Peyer's patch (tissue), 4 donors: ENCODE measurements around the gene MYO1B. TPM values are rescaled to one million over a fixed set of nuclear protein-coding genes. Genes with fewer than 3 reads are reported as not detected.
A peak's percentile ranks its signal among the peaks of the same experiment; 100 is the strongest.

ENCODE experiments used
- DNase-seq, 3 donors: peaks; one replicate each; pipeline ENCODE4 v3.0.0-alpha.2; 2017 to 2019
- H3K27ac ChIP-seq, 4 donors: fragments of 200-600 bp; sonication (generic); one replicate each; pipeline ENCODE4 v1.5.1; 2016 to 2019
- H3K27me3 ChIP-seq, 2 donors: fragments of 200-600 bp; sonication (generic); one replicate each; pipeline ENCODE4 v1.5.1; 2019
- H3K36me3 ChIP-seq, 3 donors: fragments of 200-600 bp; sonication (generic); one replicate each; pipeline ENCODE4 v1.5.1; 2016 to 2019
- H3K4me1 ChIP-seq, 4 donors: fragments of 200-600 bp; sonication (generic); one replicate each; pipeline ENCODE4 v1.5.1; 2016 to 2019
- H3K4me3 ChIP-seq, 4 donors: fragments of 200-600 bp; sonication (generic); 1 replicate in 3 of 4; 2 replicates in 1 of 4; pipeline ENCODE4 v1.5.1; 2016 to 2019; ENCODE audit warnings: mild to moderate bottlenecking in 1 of 4
- H3K9me3 ChIP-seq, 4 donors: fragments of 200-600 bp; sonication (generic); one replicate each; pipeline ENCODE4 v1.5.1; 2016 to 2019; ENCODE audit warnings: mild to moderate bottlenecking in 1 of 4
- POLR2A ChIP-seq, 2 donors: fragments of 450-650 bp; IDR thresholded peaks; one replicate each; pipeline ENCODE4 v1.5.1; 2017; ENCODE audit warnings: antibody characterized with exemption in 2 of 2, mild to moderate bottlenecking in 2 of 2, moderate library complexity in 2 of 2
- total RNA-seq, 4 donors: library from RNA; depleted of rRNA; stranded (reverse); fragments of >200 nt; gene quantifications; one replicate each; pipeline ENCODE4 v1.1.0, GENCODE V29; 2016
- TF ChIP-seq, protein P1 (sequence below), 6 experiments: fragments of 450-650 bp in 4 of 6; fragments of 200-600 bp in 2 of 6; sonication (generic) in 1 of 6; IDR thresholded peaks; one replicate each; pipeline ENCODE4 v1.5.1; 2017 to 2019; ENCODE audit warnings: antibody characterized with exemption in 6 of 6, mild to moderate bottlenecking in 3 of 6, moderate library complexity in 1 of 6

MYO1B gene
- total RNA-seq, 4 donors from 2014 or later: 13.1 to 25.5 (median 19.4) TPM

DNA sequence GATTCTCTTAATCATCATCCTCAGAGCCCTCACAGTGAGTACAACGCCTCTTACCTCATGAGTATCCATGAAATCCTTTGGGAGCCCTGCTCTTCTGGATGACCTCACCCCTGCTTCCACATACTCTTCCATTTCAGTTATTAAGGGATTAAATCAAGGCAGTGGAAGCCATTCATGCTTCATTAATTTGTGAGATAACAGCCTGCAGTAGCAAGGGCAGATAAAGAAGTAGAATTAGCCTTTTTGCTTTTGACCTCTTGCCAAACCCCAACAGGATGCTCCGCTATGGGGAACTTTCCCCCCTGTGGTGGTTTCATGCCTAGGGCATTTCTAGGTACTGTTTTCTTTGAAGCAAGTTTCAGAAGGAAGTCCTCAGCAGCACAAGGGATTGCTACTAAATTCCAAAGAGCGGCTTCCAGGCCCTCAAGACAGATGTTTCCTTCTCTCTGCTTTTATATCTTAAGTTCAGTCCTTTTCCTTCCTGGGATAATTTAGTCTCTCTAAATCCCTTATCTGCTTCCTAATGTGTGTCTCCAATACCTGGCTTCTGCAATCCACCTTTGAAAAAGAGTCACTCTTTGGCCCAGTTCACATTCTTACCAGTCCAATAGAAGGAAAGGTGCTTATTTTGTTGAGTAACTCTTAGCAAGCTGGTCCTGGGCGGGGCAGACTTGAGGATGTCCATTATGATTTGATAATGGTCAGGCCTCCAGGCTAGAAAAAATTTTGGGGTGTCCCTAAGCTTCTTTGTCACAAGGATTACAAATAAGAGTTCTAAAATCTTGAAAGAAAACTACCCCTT is 76.9 kb downstream of the MYO1B start:
- Histone ChIP-seq H3K4me1 (peaks cover 0 to 17% (median 3%) of the 10 kb centered on the region in 4 donors), H3K27ac (no peak overlapping the region), H3K27me3 (no peaks in the 10 kb centered on the region), H3K9me3 (peaks cover 0 to 5% (median 0%) of the 10 kb centered on the region in 4 donors), H3K36me3 (no peaks in the 10 kb centered on the region), H3K4me3 (no peak overlapping the region)
- TF ChIP-seq POLR2A (IDR thresholded peaks at IDR 0.05): no peak
- TF ChIP-seq, protein P1, sequence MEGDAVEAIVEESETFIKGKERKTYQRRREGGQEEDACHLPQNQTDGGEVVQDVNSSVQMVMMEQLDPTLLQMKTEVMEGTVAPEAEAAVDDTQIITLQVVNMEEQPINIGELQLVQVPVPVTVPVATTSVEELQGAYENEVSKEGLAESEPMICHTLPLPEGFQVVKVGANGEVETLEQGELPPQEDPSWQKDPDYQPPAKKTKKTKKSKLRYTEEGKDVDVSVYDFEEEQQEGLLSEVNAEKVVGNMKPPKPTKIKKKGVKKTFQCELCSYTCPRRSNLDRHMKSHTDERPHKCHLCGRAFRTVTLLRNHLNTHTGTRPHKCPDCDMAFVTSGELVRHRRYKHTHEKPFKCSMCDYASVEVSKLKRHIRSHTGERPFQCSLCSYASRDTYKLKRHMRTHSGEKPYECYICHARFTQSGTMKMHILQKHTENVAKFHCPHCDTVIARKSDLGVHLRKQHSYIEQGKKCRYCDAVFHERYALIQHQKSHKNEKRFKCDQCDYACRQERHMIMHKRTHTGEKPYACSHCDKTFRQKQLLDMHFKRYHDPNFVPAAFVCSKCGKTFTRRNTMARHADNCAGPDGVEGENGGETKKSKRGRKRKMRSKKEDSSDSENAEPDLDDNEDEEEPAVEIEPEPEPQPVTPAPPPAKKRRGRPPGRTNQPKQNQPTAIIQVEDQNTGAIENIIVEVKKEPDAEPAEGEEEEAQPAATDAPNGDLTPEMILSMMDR (IDR thresholded peaks at IDR 0.05): no peak
- DNase-seq: peak in 1 of 3 donors; percentile 21

DNA sequence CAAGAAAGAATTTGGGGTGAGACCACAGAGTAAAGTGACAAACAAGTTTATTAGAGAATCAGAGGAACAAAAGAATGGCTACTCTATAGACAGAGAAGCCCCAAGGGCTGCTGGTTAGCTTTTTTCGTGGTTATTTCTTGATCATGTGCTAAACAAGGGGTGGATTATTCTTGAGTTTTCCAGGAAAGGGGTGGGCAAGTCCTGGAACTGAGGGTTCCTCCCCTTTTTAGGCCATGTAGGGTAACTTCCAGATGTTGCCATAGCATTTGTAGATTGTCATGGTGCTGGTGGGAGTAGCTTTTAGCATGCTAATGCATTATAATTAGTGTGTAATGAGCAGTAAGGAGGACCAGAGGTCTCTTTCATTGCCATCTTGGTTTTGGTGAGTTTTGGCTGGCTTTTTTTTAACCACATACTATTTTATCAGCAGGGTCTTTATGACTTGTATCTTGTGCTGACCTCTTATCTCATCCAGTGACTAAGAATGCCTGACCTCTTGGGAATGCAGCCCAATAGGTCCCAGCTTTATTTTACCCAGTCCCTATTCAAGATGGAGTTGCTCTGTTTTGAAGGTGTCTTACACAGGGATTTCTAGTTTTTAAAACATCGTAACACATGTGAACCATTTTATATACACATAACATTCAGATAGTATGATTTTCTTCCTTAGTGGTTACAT is 77.8 kb downstream of the MYO1B start:
- Histone ChIP-seq H3K36me3 (no peaks in the 10 kb centered on the region), H3K4me3 (no peak overlapping the region), H3K9me3 (peaks cover 0 to 5% (median 0%) of the 10 kb centered on the region in 4 donors), H3K27me3 (no peaks in the 10 kb centered on the region), H3K4me1 (peaks cover 0 to 15% (median 3%) of the 10 kb centered on the region in 4 donors), H3K27ac (no peak overlapping the region)
- DNase-seq: no peak
- TF ChIP-seq POLR2A (IDR thresholded peaks at IDR 0.05): no peak
- TF ChIP-seq, protein P1 (IDR thresholded peaks at IDR 0.05): no peak

DNA sequence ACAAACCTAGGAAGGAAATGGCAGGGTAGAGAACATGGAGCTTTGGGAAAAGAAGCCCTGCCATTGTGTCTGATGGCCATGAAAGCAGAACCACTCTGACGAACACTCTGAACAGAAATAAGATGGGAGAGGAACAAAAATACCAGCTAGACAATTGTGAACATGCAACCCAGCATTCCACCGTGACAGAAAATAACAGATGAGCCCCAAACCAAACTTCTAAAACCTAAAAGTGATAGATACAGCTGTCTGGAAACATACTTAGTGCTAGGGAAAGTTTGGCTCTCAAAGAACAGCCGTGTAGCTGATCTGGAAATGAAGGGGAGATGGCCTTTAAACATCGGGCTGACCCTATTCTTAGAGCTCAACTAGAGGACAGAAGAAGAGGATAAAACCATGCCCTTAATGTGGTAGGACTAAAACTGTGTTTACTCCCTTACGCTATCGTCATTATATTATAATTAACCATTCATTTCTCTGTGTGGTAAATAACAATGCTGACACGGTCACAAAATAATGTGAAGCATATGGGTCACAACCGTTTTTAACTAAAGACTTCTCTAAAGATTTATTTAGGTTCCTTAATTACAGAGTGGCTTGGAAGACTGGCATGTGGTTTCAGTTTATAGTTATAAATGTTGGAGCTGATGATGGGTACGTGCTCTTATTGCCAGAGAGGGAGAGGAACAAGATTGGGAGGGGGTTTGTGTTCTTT is 80.6 kb downstream of the MYO1B start:
- Histone ChIP-seq H3K4me3 (no peak overlapping the region), H3K27me3 (no peaks in the 10 kb centered on the region), H3K4me1 (peaks cover 0 to 7% (median 0%) of the 10 kb centered on the region in 4 donors), H3K27ac (no peak overlapping the region), H3K36me3 (no peaks in the 10 kb centered on the region), H3K9me3 (peaks cover 0 to 5% (median 0%) of the 10 kb centered on the region in 4 donors)
- no peak for DNase-seq
- TF ChIP-seq POLR2A (IDR thresholded peaks at IDR 0.05): no peak
- TF ChIP-seq, protein P1 (IDR thresholded peaks at IDR 0.05): no peak

DNA sequence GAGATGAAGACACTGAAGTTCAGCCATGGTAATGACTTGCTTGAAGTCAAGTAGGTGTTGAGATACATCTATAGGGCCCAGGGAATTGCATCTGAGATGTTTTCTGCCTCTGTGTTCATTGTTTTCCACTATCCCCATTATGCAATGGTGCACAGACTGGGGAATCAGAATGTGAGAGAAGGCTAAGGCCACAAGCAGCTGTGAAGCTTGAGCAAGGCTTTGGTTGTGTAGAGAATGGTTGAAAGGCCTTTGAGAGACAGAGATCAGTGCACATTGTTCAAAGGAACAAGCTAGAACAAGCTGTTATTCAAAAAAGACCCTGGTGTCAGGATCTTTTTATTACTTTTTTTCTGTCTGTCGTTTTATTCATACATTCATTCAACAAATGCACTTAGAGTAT is 82.3 kb downstream of the MYO1B start:
- no peaks in the 10 kb centered on the region for H3K4me1 ChIP-seq
- DNase-seq: no peak
- H3K4me3 ChIP-seq: no peak overlapping the region
- TF ChIP-seq, protein P1 (IDR thresholded peaks at IDR 0.05): no peak
- no peak for TF ChIP-seq POLR2A (IDR thresholded peaks at IDR 0.05)
- H3K36me3 ChIP-seq: no peaks in the 10 kb centered on the region
- no peaks in the 10 kb centered on the region for H3K27me3 ChIP-seq
- H3K9me3 ChIP-seq: peaks cover 0 to 5% (median 0%) of the 10 kb centered on the region in 4 donors
- no peak overlapping the region for H3K27ac ChIP-seq

DNA sequence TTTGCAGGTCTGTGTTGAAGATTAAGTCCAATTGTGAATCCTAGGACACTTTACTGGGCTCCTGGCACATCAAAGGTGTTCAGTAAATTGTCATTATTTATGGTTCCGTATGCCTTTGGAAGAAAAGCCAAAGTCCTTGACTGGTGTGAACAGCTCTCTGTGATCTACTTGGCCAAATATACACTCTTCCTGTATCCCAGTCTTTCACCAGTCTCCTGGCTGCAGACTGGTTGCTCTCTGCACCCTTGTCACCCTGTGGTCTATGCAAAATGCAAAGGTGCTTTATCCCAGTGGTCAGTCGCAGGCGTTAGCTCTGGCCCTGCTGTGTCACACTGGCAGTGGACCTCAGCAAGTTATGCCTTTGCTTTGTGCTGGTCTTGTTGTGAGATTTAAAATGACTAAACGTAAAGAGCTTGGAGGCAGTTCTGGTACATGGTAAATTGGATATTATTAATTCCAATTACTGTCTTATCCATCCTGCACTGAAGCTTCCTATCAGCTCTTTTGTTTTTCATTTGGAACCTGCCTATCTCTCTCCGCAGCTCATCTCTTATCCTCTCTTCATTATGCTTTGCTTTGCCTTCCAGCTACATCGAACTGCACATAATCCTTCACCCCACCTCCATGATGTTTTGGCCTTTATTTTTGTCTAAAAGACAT is 83.1 kb downstream of the MYO1B start:
- Histone ChIP-seq H3K27me3 (no peaks in the 10 kb centered on the region), H3K4me1 (no peaks in the 10 kb centered on the region), H3K4me3 (no peak overlapping the region), H3K9me3 (peaks cover 0 to 5% (median 0%) of the 10 kb centered on the region in 4 donors), H3K36me3 (no peaks in the 10 kb centered on the region), H3K27ac (no peak overlapping the region)
- no peak for DNase-seq
- TF ChIP-seq POLR2A (IDR thresholded peaks at IDR 0.05): no peak
- TF ChIP-seq, protein P1 (IDR thresholded peaks at IDR 0.05): no peak
